Suprapubic skin (tissue), 4 donors: ENCODE measurements around the gene SYNPO2.

Source experiments
- POLR2A ChIP-seq, 2 donors: fragments of 450-650 bp; IDR thresholded peaks; one replicate each; pipeline ENCODE4 v1.6.1; 2017; ENCODE audit warnings: antibody characterized with exemption in 2 of 2, mild to moderate bottlenecking in 2 of 2, moderate library complexity in 2 of 2
- POLR2AphosphoS5 ChIP-seq, 3 donors: sonication (generic); formaldehyde crosslinking; IDR thresholded peaks; one replicate each; pipeline ENCODE4 v1.6.1; 2017; ENCODE audit warnings: antibody characterized with exemption in 3 of 3
- TF ChIP-seq, protein P1 (sequence below), 2 donors: fragments of 200-600 bp in 1 of 2; fragments of 450-650 bp in 1 of 2; sonication (generic) in 1 of 2; IDR thresholded peaks; one replicate each; pipeline ENCODE4 v1.5.1; 2016 to 2019; ENCODE audit warnings: antibody characterized with exemption in 2 of 2, mild to moderate bottlenecking in 1 of 2, moderate library complexity in 1 of 2

DNA sequence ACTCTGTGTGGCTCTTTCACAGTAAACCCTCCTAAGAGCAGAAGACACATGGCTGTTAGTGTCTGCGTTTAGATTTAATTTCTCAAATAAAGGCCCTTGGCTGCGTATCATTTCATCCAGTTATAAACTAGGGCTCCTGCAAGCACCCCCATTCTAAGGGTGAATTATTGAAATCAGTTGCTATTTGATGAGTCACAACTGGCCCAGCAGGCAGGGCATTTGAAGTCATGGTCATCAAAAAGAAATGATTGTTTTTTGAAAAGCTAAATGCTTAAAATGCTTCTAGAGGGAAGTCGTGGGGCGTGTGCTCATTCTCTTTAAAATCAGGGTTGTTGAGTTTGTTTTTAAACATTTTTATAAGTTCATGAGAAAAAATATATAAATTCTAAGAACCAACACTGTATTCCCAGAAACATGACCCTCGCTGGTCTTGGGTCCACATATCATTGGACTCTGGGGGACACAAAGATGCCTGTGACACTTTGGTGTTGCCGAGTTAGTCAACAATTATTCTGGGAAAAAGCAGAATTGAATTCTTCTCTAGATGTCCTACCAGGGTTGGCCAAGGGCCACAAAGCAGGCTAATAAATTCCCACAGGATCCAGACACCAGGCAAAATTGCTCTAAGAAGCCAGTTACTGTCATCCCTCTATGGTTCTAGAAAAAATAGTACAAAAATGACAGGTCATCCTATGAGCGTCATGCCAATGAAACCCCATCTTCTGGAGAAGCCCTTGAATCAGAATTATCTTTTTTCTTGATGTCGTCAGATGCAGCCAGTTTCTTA is 147.5 kb downstream of the SYNPO2 start:
- TF ChIP-seq, protein P1, sequence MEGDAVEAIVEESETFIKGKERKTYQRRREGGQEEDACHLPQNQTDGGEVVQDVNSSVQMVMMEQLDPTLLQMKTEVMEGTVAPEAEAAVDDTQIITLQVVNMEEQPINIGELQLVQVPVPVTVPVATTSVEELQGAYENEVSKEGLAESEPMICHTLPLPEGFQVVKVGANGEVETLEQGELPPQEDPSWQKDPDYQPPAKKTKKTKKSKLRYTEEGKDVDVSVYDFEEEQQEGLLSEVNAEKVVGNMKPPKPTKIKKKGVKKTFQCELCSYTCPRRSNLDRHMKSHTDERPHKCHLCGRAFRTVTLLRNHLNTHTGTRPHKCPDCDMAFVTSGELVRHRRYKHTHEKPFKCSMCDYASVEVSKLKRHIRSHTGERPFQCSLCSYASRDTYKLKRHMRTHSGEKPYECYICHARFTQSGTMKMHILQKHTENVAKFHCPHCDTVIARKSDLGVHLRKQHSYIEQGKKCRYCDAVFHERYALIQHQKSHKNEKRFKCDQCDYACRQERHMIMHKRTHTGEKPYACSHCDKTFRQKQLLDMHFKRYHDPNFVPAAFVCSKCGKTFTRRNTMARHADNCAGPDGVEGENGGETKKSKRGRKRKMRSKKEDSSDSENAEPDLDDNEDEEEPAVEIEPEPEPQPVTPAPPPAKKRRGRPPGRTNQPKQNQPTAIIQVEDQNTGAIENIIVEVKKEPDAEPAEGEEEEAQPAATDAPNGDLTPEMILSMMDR (IDR thresholded peaks at IDR 0.05) = no peak
- TF ChIP-seq POLR2AphosphoS5 (IDR thresholded peaks at IDR 0.05) (no peak), POLR2A (IDR thresholded peaks at IDR 0.05) (no peak)
